Mucosa of descending colon (tissue), 3 donors: ENCODE measurements around the gene SNHG17. TPM values are rescaled to one million over a fixed set of nuclear protein-coding genes. Genes with fewer than 3 reads are reported as not detected.
"Not testable (repeated sequence)": the region's sequence is repeated elsewhere in the genome, so short reads cannot be mapped to it uniquely, and the experiment has no call there.

ENCODE experiments used
- ATAC-seq: fragments of 200-7000 bp; cut with Tn5 transposase; one replicate; pipeline ENCODE4 v1.9.1; 2020; ENCODE audit warnings: mild to moderate bottlenecking, moderate library complexity
- DNase-seq, 3 donors: peaks; one replicate each; pipeline ENCODE4 v3.0.0-alpha.2; 2020
- H3K36me3 ChIP-seq: fragments of 200-600 bp; one replicate; pipeline ENCODE4 v1.8.0; 2021; ENCODE audit warnings: low read depth, mild to moderate bottlenecking
- H3K4me1 ChIP-seq: fragments of 200-600 bp; one replicate; pipeline ENCODE4 v1.8.0; 2021; ENCODE audit warnings: low read depth, mild to moderate bottlenecking
- H3K4me3 ChIP-seq: fragments of 200-600 bp; one replicate; pipeline ENCODE4 v1.8.0; 2021; ENCODE audit warnings: mild to moderate bottlenecking
- H3K9me3 ChIP-seq: fragments of 200-600 bp; one replicate; pipeline ENCODE4 v1.8.0; 2021; ENCODE audit warnings: mild to moderate bottlenecking
- intact Hi-C, 2 donors: fragments of 100-400 bp; cut with DNase I in 1 of 2; cut with micrococcal nuclease in 1 of 2; formaldehyde crosslinking; loops; one replicate each; pipeline versions ENCODE4 v1.11.0 to v1.11.1; 2022; cut with DNase I, micrococcal nuclease
- total RNA-seq, 3 donors: library from RNA; stranded (reverse); fragmentation: NEBNext Ultra II Directional in 2 of 3; extraction: Animal tissue kit (Norgen Biotek cat#: 25700) in 2 of 3; gene quantifications; one replicate each; pipeline versions ENCODE4 v1.2.1 to v1.2.4, GENCODE V29; 2021 to 2023
- TF ChIP-seq, protein P1 (sequence below): fragments of 200-600 bp; IDR thresholded peaks from one replicate; pipeline ENCODE4 v1.8.0; 2022; ENCODE audit warnings: antibody characterized with exemption, mild to moderate bottlenecking
- donor health status: DM: no; HTN: no; CAD: no; lungs with moderate emphysema.
- donor health status: DM: no; HTN: no; CAD: no.
- donor health status: DM: no; HTN: yes; CAD: no.

Gene SNHG17
- total RNA-seq, 3 donors from 2014 or later, result 25.9 to 28.7 (median 26.3) TPM

DNA sequence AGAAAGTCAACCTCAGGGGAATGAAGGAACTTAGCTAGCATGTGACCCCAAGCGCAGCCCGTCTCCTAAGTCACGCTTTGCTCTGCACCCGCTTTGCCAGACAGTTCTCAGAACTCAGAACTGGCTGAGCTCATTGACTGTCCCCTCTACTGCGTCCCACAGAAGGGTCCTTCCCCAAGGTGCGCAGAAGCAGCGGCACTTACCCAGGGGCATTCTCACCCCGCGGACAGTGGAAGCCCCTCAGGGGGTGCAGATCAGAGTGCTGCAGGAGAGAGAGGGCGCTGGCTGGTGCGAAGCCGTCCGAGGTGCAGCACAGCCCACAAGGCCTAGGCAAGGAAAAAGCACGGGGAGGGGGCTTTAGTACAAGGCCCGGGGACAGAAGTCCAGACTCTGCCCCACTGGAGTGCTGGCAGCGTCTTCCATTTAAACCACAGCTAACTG is 807 bp downstream of the SNHG17 start:
- Histone ChIP-seq H3K36me3 (peaks cover 2% of the 10 kb centered on the region), H3K9me3 (no peaks in the 10 kb centered on the region), H3K4me3 (peak overlapping the region; percentile 85), H3K4me1 (peaks cover 6% of the 10 kb centered on the region)
- TF ChIP-seq, protein P1, sequence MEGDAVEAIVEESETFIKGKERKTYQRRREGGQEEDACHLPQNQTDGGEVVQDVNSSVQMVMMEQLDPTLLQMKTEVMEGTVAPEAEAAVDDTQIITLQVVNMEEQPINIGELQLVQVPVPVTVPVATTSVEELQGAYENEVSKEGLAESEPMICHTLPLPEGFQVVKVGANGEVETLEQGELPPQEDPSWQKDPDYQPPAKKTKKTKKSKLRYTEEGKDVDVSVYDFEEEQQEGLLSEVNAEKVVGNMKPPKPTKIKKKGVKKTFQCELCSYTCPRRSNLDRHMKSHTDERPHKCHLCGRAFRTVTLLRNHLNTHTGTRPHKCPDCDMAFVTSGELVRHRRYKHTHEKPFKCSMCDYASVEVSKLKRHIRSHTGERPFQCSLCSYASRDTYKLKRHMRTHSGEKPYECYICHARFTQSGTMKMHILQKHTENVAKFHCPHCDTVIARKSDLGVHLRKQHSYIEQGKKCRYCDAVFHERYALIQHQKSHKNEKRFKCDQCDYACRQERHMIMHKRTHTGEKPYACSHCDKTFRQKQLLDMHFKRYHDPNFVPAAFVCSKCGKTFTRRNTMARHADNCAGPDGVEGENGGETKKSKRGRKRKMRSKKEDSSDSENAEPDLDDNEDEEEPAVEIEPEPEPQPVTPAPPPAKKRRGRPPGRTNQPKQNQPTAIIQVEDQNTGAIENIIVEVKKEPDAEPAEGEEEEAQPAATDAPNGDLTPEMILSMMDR, result no peak
- ATAC-seq (peak; percentile 44), DNase-seq (peak in 2 of 3 donors; percentile 52 to 53)
- intact Hi-C loops, result no loop called here

DNA sequence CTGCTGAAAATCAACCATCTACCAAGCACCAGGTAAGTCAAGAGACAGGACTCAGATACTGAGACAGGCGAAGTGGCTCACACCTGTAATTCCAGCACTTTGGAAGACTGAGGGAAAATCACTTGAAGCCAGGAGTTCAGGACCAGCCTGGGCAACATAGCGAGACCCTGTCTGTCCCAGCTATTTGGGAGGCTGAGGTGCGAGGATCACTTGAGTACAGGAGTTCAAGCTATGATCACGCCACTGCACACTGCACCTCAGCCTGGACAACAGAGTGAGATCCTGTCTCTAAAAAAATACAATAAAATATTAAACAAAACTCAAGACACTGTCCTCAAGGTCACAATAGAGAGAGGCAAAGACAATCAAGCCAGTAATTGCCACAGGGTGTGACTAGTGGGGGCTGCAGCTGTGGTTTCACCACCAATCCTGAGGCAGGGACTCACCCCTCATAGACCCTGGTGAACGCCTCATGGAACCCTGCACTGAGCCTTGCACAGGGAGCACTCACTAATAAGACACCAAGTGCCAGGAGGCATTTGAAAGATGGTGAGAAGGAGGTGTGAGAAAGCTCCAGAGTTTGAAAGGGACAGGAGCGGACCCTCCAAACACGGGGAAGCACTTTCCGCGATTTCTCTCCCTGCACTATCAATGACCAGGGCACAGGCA is 1.7 kb downstream of the SNHG17 start:
- TF ChIP-seq, protein P1, result no peak
- intact Hi-C loops, result no loop called here
- Histone ChIP-seq H3K4me3 (no peak overlapping the region), H3K9me3 (no peaks in the 10 kb centered on the region), H3K4me1 (peaks cover 6% of the 10 kb centered on the region), H3K36me3 (peaks cover 2% of the 10 kb centered on the region)
- DNase-seq, result no peak
- no peak for ATAC-seq

DNA sequence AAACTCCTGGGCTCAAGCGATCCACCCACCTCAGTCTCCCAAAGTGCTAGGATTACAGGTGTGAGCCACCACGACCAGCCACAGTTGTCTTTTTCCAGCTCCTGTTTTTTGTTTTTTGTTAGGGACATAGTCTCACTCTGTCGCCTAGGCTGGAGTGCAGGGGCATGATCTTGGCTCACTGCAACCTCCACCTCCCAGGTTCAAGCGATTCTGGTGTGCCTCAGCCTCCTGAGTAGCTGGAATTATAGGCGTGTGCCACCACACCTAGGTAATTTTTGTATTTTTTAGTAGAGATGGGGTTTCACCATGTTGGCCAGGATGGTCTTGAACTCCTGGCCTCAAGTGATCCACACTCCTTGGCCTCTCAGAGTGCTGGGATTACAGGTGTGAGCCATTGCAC is 2.3 kb downstream of the SNHG17 start:
- H3K36me3 ChIP-seq, H3K4me3 ChIP-seq, intact Hi-C loops, DNase-seq, ATAC-seq, H3K9me3 ChIP-seq, H3K4me1 ChIP-seq: not testable (repeated sequence)

- Histone ChIP-seq H3K9me3 (no peaks in the 10 kb centered on the region), H3K4me1 (peaks cover 6% of the 10 kb centered on the region), H3K4me3 (no peak overlapping the region), H3K36me3 (peaks cover 7% of the 10 kb centered on the region)
- DNase-seq (no peak), ATAC-seq (no peak)
- TF ChIP-seq, protein P1, result no peak
- intact Hi-C loops, result no loop called here
Measured at GRCh38 chr20:38432292-38432691, 2.8 kb downstream of the SNHG17 start.

GRCh38 chr20:38430679-38431325 is 4.3 kb downstream of the SNHG17 start:
- Histone ChIP-seq H3K4me3 (no peak overlapping the region), H3K9me3 (no peaks in the 10 kb centered on the region), H3K36me3 (peaks cover 7% of the 10 kb centered on the region), H3K4me1 (peaks cover 6% of the 10 kb centered on the region)
- intact Hi-C loops, result no loop called here
- TF ChIP-seq, protein P1, result no peak
- ATAC-seq (no peak), DNase-seq (no peak)

GRCh38 chr20:38429301-38429700 is 5.8 kb downstream of the SNHG17 start:
- intact Hi-C loops, result no loop called here
- DNase-seq (no peak), ATAC-seq (no peak)
- TF ChIP-seq, protein P1, result no peak
- H3K9me3 ChIP-seq, result no peaks in the 10 kb centered on the region
- peaks cover 6% of the 10 kb centered on the region for H3K4me1 ChIP-seq
- H3K4me3 ChIP-seq, result no peak overlapping the region
- peaks cover 7% of the 10 kb centered on the region for H3K36me3 ChIP-seq
